ENCODE data around the gene DLX5.
"Not testable (repeated sequence)": the region's sequence is repeated elsewhere in the genome, so short reads cannot be mapped to it uniquely, and the experiment has no call there.

The DLX5 gene

DNA sequence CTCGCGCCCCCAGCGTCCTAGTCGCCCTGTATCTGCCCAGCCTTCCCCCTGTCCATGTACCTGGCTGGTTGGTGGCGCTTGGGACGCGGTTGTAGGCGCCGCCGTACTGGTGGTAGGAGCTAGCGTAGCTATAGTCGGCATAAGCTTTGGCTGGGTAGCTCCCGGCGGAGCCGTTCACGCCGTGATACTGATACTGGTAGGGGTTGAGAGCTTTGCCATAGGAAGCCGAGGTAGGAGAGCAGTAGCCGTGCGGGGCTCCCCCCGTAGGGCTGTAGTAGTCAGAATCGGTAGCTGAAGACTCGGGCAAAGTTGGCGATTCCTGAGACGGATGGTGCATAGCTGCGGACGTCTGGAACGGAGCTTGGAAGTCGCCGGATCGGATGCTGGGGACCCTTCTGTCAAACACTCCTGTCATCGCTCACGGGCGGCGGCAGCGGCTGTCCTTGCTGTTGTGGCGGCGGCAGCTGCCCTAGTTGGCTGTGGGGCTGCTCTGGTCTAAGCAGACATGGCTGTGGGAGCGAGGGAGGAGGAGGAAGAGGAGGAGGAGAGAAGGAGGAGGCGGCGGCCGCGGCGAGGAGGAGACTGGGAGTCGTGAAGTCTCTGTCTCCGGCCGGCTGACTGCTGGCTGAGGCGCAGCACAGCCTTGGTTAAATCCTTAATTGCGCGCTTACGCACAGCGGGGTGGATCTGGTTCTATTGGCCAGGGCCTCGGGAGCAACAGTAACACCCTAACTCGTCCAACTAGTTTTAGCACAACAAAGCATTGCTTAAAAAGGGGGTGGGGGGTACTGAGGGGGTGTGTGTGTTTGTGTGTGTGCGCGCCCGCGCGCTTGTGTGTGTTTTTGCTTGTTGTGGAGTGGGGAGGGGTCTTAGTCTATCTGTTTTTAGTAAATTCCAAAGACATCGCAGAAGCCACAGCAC is at the start of gene DLX5:
TSS of gene DLX5 (minus strand) at position 623 of the 921 bp plus-strand sequence. CDS start at position 415, 208 bp downstream.
- peak; percentile 46 for DNase-seq

GRCh38 chr7:97072025-97072424 is 47.4 kb upstream of the DLX5 start:
- DNase-seq, result not testable (repeated sequence)

GRCh38 chr7:97064972-97065587 is 40.4 kb upstream of the DLX5 start:
- peak; percentile 60 for DNase-seq

- no peak for DNase-seq
These were observed 39.4 kb upstream of the DLX5 start for GRCh38 chr7:97064020-97064419.

GRCh38 chr7:97043281-97043680 is 18.6 kb upstream of the DLX5 start:
- DNase-seq, result no peak

GRCh38 chr7:97039374-97040065 is 14.9 kb upstream of the DLX5 start:
- DNase-seq, result no peak

- not testable (repeated sequence) for DNase-seq
These were observed 9.7 kb upstream of the DLX5 start for GRCh38 chr7:97034213-97034852.

GRCh38 chr7:97027427-97028234 is 3.0 kb upstream of the DLX5 start:
- peak; percentile 63 for DNase-seq

DNA sequence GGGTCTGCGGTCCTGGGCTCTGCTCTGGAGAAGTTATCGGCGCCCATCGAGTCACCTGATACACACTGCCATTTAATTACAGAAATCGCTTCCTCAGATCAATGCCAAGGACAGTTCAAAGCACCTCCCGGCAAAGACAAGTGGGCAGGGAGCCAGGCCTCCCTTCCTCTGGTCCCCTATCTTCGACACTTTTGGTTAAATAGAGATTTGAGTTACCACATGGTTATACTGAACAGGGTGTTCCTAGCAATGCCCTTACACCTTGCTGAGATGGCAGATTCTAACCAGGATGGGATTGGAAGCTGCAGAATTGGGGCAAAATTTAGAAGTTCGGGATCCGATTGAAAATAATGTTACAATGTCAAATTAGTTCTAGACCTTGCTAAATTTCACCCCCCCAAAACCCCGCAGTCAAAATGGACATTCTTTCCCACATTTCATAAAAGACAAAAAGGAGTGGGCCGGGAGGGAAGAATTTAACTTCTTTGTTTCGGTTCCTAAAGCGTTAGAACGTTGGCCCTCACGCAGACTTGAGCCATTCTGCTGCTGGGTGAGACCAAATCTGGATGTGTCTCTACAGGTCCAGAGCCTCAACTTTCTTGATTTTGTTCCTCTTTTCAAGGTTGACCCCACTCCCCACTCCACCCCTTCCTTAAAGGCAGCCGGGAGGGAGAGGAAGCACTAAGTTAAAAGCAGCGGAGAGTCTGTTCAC is 2.2 kb upstream of the DLX5 start:
- no peak for DNase-seq

- DNase-seq, result peak; percentile 63
These were observed 1.5 kb upstream of the DLX5 start for GRCh38 chr7:97025983-97026714.

GRCh38 chr7:97025130-97025499 is 484 bp upstream of the DLX5 start:
- no peak for DNase-seq

- no peak for DNase-seq
These were observed 1.9 kb downstream of the DLX5 start for GRCh38 chr7:97022491-97023306.

DNA sequence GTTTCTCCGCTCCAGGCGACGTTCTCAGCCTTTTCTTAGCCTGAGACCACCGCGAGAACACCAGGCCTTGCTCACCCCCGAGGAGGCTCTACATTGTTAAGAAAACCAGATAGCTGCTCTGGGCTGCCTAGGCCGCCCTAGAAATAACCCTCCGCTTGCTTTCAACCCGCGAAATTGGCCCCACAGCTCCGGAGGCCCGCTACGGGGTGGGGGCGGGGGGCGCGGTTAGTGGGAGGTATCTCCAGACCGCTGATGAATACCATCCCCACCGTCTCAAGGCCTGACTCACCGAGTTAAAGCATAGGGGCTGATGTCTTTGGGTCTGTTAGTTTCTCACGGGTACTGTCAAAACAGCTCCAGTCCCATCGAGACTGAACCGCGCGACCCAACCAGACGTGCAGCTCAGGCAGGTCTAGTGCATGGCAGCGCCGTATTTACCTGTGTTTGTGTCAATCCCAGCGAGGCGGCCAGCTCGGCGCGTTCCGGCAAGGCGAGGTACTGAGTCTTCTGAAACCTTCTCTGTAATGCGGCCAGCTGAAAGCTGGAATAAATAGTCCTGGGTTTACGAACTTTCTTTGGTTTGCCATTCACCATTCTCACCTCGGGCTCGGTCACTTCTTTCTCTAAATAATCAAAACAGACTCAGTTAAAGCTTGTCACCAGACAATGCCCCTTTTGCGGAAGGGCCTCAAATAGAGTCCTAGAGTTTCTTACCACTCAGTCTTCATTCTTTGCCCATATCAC is 2.7 kb downstream of the DLX5 start:
- no peak for DNase-seq

DNA sequence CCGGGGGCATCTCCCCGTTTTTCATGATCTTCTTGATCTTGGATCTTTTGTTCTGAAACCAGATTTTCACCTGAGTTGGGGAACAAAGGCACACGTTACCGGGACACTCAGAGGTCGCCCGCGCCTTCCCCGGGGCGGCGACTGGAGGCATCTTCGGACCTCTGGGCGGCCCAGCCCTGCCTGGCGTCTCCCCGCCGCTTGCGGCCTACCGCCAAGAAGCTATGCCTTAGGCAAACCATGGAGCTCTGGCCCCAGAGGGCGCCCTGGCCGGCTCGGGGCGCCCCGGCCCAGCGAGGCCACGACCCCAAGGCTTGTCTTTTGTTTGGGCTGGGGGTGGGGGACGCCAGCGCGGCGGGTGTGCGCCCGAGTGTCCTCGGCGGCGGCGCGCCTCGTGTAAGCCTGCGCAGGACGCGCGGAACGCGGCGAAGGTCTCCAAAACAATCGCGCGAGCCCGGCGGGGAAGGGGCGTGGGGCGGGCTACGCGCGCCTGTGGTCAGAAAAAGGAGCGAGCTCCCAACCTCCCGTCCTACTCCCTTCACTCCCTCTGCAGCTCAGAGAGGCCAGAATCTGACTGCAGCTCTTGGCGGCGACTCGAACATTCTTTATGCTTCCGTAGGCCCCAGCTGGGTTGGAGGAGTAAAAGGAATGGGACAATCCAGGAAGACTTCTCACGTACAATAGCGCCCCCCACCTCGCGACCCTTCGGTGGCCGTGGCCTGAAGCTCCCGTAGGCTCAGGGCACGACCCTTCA is 3.5 kb downstream of the DLX5 start:
- DNase-seq, result no peak

DNA sequence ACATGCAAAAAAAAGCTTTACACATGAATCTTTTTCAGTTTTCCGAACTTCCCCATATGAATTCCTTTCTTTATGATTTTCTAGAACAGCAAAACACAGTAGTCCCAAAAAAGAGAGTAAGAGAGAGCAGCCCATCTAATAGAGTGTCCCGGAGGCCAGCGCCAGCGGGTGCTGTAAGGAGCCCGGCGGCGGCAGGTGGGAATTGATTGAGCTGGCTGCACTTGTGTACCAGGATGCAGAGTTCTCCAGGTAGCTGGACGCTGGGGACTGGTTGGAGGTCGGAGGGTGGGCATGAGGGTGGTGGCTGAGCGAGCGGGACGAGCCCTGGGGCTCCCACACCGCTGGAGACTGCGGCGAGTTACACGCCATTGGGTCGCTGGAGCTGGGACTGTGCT is 4.0 kb downstream of the DLX5 start:
- DNase-seq, result no peak

- no peak for DNase-seq
These were observed 4.9 kb downstream of the DLX5 start for GRCh38 chr7:97019710-97020225.

- no peak for DNase-seq
These were observed 5.7 kb downstream of the DLX5 start for GRCh38 chr7:97018791-97019531.
